HG03196 (cell line): ENCODE measurements around the gene AGFG2.
"Not testable (repeated sequence)": the region's sequence is repeated elsewhere in the genome, so short reads cannot be mapped to it uniquely, and the experiment has no call there.

Source experiments
- ATAC-seq: cut with Tn5 transposase; IDR thresholded peaks from one replicate; pipeline ENCODE4 v1.9.1; 2021; ENCODE audit not compliant: unreplicated experiment

Gene AGFG2

GRCh38 chr7:100538654-100539435, at the start of gene AGFG2:
TSS of gene AGFG2 (plus strand) at chr7:100539203. CDS start at chr7:100539347, 144 bp downstream.
- peak; percentile 92 for ATAC-seq

- ATAC-seq: no peak
Observed at GRCh38 chr7:100489824-100490223, 49.2 kb upstream of the AGFG2 start.

- ATAC-seq: no peak
Observed at GRCh38 chr7:100490483-100491191, 48.4 kb upstream of the AGFG2 start.

GRCh38 chr7:100491192-100491578, 47.8 kb upstream of the AGFG2 start:
- ATAC-seq: no peak

- no peak for ATAC-seq
Observed at GRCh38 chr7:100492738-100493475, 46.1 kb upstream of the AGFG2 start.

GRCh38 chr7:100493476-100494264, 45.3 kb upstream of the AGFG2 start:
- ATAC-seq: no peak

- no peak for ATAC-seq
Observed at GRCh38 chr7:100496509-100496908, 42.5 kb upstream of the AGFG2 start.

- not testable (repeated sequence) for ATAC-seq
Observed at GRCh38 chr7:100500743-100501142, 38.3 kb upstream of the AGFG2 start.

GRCh38 chr7:100504031-100504430, 35.0 kb upstream of the AGFG2 start:
- ATAC-seq: not testable (repeated sequence)

GRCh38 chr7:100504887-100505611, 34.0 kb upstream of the AGFG2 start:
- ATAC-seq: no peak

GRCh38 chr7:100506356-100506923, 32.6 kb upstream of the AGFG2 start:
- no peak for ATAC-seq

- ATAC-seq: no peak
Observed at GRCh38 chr7:100509231-100509630, 29.8 kb upstream of the AGFG2 start.

- no peak for ATAC-seq
Observed at GRCh38 chr7:100510437-100511239, 28.4 kb upstream of the AGFG2 start.

GRCh38 chr7:100513212-100513810, 25.7 kb upstream of the AGFG2 start:
- ATAC-seq: no peak

GRCh38 chr7:100515072-100515532, 23.9 kb upstream of the AGFG2 start:
- no peak for ATAC-seq

- no peak for ATAC-seq
Observed at GRCh38 chr7:100516135-100516812, 22.7 kb upstream of the AGFG2 start.

GRCh38 chr7:100517305-100517704, 21.7 kb upstream of the AGFG2 start:
- no peak for ATAC-seq

- ATAC-seq: no peak
Observed at GRCh38 chr7:100519580-100519979, 19.4 kb upstream of the AGFG2 start.
